Activated naive CD4-positive, alpha-beta T cell (primary cell): Measurements from ENCODE around the gene ESCO1.

Experiments used
- DNase-seq, 4 experiments: peaks; one replicate each; lab custom pipeline; 2025; lab: John Stamatoyannopoulos, UW

The ESCO1 gene

GRCh38 chr18:21584391-21584790 is 16.1 kb downstream of the ESCO1 start:
- DNase-seq, result no peak

GRCh38 chr18:21575656-21576055 is 24.8 kb downstream of the ESCO1 start:
- DNase-seq, result no peak

GRCh38 chr18:21571772-21572171 is 28.7 kb downstream of the ESCO1 start:
- DNase-seq, result no peak

GRCh38 chr18:21559195-21559594 is 41.3 kb downstream of the ESCO1 start:
- no peak for DNase-seq

GRCh38 chr18:21557607-21558253 is 42.8 kb downstream of the ESCO1 start:
- no peak for DNase-seq

GRCh38 chr18:21550510-21550970 is 50.0 kb downstream of the ESCO1 start:
- DNase-seq, result no peak

GRCh38 chr18:21548647-21549046 is 51.9 kb downstream of the ESCO1 start:
- DNase-seq, result no peak

GRCh38 chr18:21546423-21546822 is 54.1 kb downstream of the ESCO1 start:
- DNase-seq, result no peak

GRCh38 chr18:21538230-21538629 is 62.3 kb downstream of the ESCO1 start:
- DNase-seq, result no peak

GRCh38 chr18:21534327-21534726 is 66.2 kb downstream of the ESCO1 start:
- no peak for DNase-seq

GRCh38 chr18:21526463-21526862 is 74.0 kb downstream of the ESCO1 start:
- DNase-seq, result no peak

- no peak for DNase-seq
Observed at GRCh38 chr18:21525916-21526315, 74.6 kb downstream of the ESCO1 start.

GRCh38 chr18:21522530-21522929 is 78.0 kb downstream of the ESCO1 start:
- no peak for DNase-seq

- DNase-seq, result no peak
Observed at GRCh38 chr18:21513741-21514140, 86.8 kb downstream of the ESCO1 start.

- no peak for DNase-seq
Observed at GRCh38 chr18:21513292-21513691, 87.2 kb downstream of the ESCO1 start.

- DNase-seq, result no peak
Observed at GRCh38 chr18:21509062-21509461, 91.4 kb downstream of the ESCO1 start.

- DNase-seq, result no peak
Observed at GRCh38 chr18:21507913-21508701, 92.4 kb downstream of the ESCO1 start.

- DNase-seq, result no peak
Observed at GRCh38 chr18:21502661-21503060, 97.8 kb downstream of the ESCO1 start.

GRCh38 chr18:21499997-21500396 is 100.5 kb downstream of the ESCO1 start:
- DNase-seq, result no peak

GRCh38 chr18:21496277-21496835 is 104.1 kb downstream of the ESCO1 start:
- no peak for DNase-seq

- no peak for DNase-seq
Observed at GRCh38 chr18:21490748-21491147, 109.8 kb downstream of the ESCO1 start.

- no peak for DNase-seq
Observed at GRCh38 chr18:21489919-21490495, 110.5 kb downstream of the ESCO1 start.
